ENCODE data around the gene MAG. TPM values are rescaled to one million over a fixed set of nuclear protein-coding genes. Genes with fewer than 3 reads are reported as not detected.

MAG gene
- total and polyA plus RNA-seq, 9 of the 15 experiments (the other 6 are each of a cell fraction or from before 2014, with no cell fraction given), result 0.11 to 10.0 (median 1.6) TPM

- TF ChIP-seq STAT6 (CRISPR knock-in tag; IDR thresholded peaks at IDR 0.05) (no peak), DDX20 (tag; IDR thresholded peaks at IDR 0.05; ENCODE audit: low read depth) (no peak), MTA2 (IDR thresholded peaks at IDR 0.05; ENCODE audit: low read depth) (no peak), RHOXF2B (CRISPR knock-in tag; conservative IDR thresholded peaks at IDR 0.05) (no peak), GABPA (tag; conservative IDR thresholded peaks at IDR 0.05; ENCODE audit: low read depth) (no peak), ZBTB11 (CRISPR knock-in tag; IDR thresholded peaks at IDR 0.05) (no peak), RBM34 (IDR thresholded peaks at IDR 0.05; ENCODE audit: borderline replicate concordance, insufficient read depth, low read length) (no peak), FOXJ3 (CRISPR knock-in tag; IDR thresholded peaks at IDR 0.05) (no peak), NFXL1 (CRISPR knock-in tag; IDR thresholded peaks at IDR 0.05) (no peak), STAT5A (IDR thresholded peaks at IDR 0.05; ENCODE audit: borderline replicate concordance, low read length) (no peak), SNAPC5 (CRISPR knock-in tag; IDR thresholded peaks at IDR 0.05) (no peak), TCFL5 (CRISPR knock-in tag; conservative IDR thresholded peaks at IDR 0.05) (no peak), ZNF24 (IDR thresholded peaks at IDR 0.05) (no peak), ZNF121 (CRISPR knock-in tag; conservative IDR thresholded peaks at IDR 0.05) (no peak), ZNF354B (CRISPR knock-in tag; IDR thresholded peaks at IDR 0.05) (no peak), CBFB (CRISPR knock-in tag; IDR thresholded peaks at IDR 0.05) (no peak)
- TF ChIP-seq, protein P1, sequence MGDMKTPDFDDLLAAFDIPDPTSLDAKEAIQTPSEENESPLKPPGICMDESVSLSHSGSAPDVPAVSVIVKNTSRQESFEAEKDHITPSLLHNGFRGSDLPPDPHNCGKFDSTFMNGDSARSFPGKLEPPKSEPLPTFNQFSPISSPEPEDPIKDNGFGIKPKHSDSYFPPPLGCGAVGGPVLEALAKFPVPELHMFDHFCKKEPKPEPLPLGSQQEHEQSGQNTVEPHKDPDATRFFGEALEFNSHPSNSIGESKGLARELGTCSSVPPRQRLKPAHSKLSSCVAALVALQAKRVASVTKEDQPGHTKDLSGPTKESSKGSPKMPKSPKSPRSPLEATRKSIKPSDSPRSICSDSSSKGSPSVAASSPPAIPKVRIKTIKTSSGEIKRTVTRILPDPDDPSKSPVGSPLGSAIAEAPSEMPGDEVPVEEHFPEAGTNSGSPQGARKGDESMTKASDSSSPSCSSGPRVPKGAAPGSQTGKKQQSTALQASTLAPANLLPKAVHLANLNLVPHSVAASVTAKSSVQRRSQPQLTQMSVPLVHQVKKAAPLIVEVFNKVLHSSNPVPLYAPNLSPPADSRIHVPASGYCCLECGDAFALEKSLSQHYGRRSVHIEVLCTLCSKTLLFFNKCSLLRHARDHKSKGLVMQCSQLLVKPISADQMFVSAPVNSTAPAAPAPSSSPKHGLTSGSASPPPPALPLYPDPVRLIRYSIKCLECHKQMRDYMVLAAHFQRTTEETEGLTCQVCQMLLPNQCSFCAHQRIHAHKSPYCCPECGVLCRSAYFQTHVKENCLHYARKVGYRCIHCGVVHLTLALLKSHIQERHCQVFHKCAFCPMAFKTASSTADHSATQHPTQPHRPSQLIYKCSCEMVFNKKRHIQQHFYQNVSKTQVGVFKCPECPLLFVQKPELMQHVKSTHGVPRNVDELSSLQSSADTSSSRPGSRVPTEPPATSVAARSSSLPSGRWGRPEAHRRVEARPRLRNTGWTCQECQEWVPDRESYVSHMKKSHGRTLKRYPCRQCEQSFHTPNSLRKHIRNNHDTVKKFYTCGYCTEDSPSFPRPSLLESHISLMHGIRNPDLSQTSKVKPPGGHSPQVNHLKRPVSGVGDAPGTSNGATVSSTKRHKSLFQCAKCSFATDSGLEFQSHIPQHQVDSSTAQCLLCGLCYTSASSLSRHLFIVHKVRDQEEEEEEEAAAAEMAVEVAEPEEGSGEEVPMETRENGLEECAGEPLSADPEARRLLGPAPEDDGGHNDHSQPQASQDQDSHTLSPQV (IDR thresholded peaks at IDR 0.05), result no peak
- TF ChIP-seq, protein P2, sequence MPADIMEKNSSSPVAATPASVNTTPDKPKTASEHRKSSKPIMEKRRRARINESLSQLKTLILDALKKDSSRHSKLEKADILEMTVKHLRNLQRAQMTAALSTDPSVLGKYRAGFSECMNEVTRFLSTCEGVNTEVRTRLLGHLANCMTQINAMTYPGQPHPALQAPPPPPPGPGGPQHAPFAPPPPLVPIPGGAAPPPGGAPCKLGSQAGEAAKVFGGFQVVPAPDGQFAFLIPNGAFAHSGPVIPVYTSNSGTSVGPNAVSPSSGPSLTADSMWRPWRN (IDR thresholded peaks at IDR 0.05; ENCODE audit: low read depth), result no peak
Measured at GRCh38 chr19:35246466-35247092, 45.4 kb upstream of the MAG start (continued).

Measured in K562 (cell line).